Ishikawa (cell line): ENCODE results near the gene FOXB1.

ENCODE experiments used
- CEBPB ChIP-seq: IDR thresholded peaks from 2 replicates; pipeline ENCODE4 v1.6.1; 2012
- CREB1 ChIP-seq: IDR thresholded peaks from 2 replicates; pipeline ENCODE4 v1.6.1; 2012; ENCODE audit warnings: low read depth
- EGR1 ChIP-seq: IDR thresholded peaks from 2 replicates; pipeline ENCODE4 v1.6.1; 2012
- EP300 ChIP-seq: IDR thresholded peaks from 2 replicates; pipeline ENCODE4 v1.6.1; 2012; ENCODE audit warnings: borderline replicate concordance
- FOXM1 ChIP-seq: IDR thresholded peaks from 2 replicates; pipeline ENCODE4 v1.6.1; 2012; ENCODE audit warnings: low read depth, borderline replicate concordance
- MAX ChIP-seq: IDR thresholded peaks from 2 replicates; pipeline ENCODE4 v1.6.1; 2012
- NFIC ChIP-seq: IDR thresholded peaks from 2 replicates; pipeline ENCODE4 v1.6.1; 2012
- RAD21 ChIP-seq: IDR thresholded peaks from 2 replicates; pipeline ENCODE4 v1.6.1; 2012; ENCODE audit warnings: low read depth
- TAF1 ChIP-seq: IDR thresholded peaks from 2 replicates; pipeline ENCODE4 v1.6.1; 2012; ENCODE audit warnings: low read depth, mild to moderate bottlenecking
- TCF12 ChIP-seq: IDR thresholded peaks from 2 replicates; pipeline ENCODE4 v1.6.1; 2012; ENCODE audit warnings: low read depth
- TEAD4 ChIP-seq: IDR thresholded peaks from 2 replicates; pipeline ENCODE4 v1.6.1; 2012
- YY1 ChIP-seq: IDR thresholded peaks from 2 replicates; pipeline ENCODE4 v1.6.1; 2012; ENCODE audit warnings: low read depth
- ZBTB7A ChIP-seq: IDR thresholded peaks from 2 replicates; pipeline ENCODE4 v1.6.1; 2012; ENCODE audit warnings: low read depth
- TF ChIP-seq, protein P1 (sequence below): IDR thresholded peaks from 2 replicates; pipeline ENCODE4 v1.6.1; 2012; ENCODE audit warnings: low read depth, mild to moderate bottlenecking
- TF ChIP-seq, protein P2 (sequence below): IDR thresholded peaks from 2 replicates; pipeline ENCODE4 v1.6.1; 2012

Gene FOXB1

GRCh38 chr15:59999612-60000112 lies 4.4 kb upstream of the FOXB1 start:
- no peak for TF ChIP-seq TCF12
- TF ChIP-seq TAF1, result no peak
- no peak for TF ChIP-seq FOXM1
- TF ChIP-seq CREB1, result no peak
- no peak for TF ChIP-seq EP300
- no peak for TF ChIP-seq CEBPB
- TF ChIP-seq, protein P1, sequence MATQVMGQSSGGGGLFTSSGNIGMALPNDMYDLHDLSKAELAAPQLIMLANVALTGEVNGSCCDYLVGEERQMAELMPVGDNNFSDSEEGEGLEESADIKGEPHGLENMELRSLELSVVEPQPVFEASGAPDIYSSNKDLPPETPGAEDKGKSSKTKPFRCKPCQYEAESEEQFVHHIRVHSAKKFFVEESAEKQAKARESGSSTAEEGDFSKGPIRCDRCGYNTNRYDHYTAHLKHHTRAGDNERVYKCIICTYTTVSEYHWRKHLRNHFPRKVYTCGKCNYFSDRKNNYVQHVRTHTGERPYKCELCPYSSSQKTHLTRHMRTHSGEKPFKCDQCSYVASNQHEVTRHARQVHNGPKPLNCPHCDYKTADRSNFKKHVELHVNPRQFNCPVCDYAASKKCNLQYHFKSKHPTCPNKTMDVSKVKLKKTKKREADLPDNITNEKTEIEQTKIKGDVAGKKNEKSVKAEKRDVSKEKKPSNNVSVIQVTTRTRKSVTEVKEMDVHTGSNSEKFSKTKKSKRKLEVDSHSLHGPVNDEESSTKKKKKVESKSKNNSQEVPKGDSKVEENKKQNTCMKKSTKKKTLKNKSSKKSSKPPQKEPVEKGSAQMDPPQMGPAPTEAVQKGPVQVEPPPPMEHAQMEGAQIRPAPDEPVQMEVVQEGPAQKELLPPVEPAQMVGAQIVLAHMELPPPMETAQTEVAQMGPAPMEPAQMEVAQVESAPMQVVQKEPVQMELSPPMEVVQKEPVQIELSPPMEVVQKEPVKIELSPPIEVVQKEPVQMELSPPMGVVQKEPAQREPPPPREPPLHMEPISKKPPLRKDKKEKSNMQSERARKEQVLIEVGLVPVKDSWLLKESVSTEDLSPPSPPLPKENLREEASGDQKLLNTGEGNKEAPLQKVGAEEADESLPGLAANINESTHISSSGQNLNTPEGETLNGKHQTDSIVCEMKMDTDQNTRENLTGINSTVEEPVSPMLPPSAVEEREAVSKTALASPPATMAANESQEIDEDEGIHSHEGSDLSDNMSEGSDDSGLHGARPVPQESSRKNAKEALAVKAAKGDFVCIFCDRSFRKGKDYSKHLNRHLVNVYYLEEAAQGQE, result no peak
- TF ChIP-seq, protein P2, sequence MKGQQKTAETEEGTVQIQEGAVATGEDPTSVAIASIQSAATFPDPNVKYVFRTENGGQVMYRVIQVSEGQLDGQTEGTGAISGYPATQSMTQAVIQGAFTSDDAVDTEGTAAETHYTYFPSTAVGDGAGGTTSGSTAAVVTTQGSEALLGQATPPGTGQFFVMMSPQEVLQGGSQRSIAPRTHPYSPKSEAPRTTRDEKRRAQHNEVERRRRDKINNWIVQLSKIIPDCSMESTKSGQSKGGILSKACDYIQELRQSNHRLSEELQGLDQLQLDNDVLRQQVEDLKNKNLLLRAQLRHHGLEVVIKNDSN, result no peak
- TF ChIP-seq NFIC, result no peak
- TF ChIP-seq MAX, result no peak
- no peak for TF ChIP-seq TEAD4
- no peak for TF ChIP-seq YY1
- TF ChIP-seq ZBTB7A, result no peak
- no peak for TF ChIP-seq RAD21
- no peak for TF ChIP-seq EGR1

GRCh38 chr15:60000113-60000823 lies 3.8 kb upstream of the FOXB1 start:
- no peak for TF ChIP-seq EP300
- no peak for TF ChIP-seq TAF1
- no peak for TF ChIP-seq MAX
- TF ChIP-seq ZBTB7A, result no peak
- TF ChIP-seq EGR1, result no peak
- no peak for TF ChIP-seq NFIC
- no peak for TF ChIP-seq TCF12
- no peak for TF ChIP-seq FOXM1
- TF ChIP-seq, protein P2, result no peak
- no peak for TF ChIP-seq CEBPB
- no peak for TF ChIP-seq RAD21
- no peak for TF ChIP-seq YY1
- TF ChIP-seq, protein P1, result no peak

- no peak for TF ChIP-seq RAD21
- TF ChIP-seq CEBPB, result no peak
- no peak for TF ChIP-seq TAF1
- no peak for TF ChIP-seq FOXM1
- no peak for TF ChIP-seq EP300
- TF ChIP-seq, protein P2, result no peak
- TF ChIP-seq, protein P1, result no peak
- TF ChIP-seq MAX, result no peak
- TF ChIP-seq YY1, result no peak
- no peak for TF ChIP-seq EGR1
- no peak for TF ChIP-seq ZBTB7A
- no peak for TF ChIP-seq CREB1
- no peak for TF ChIP-seq TCF12
- no peak for TF ChIP-seq NFIC
Observed at GRCh38 chr15:60000824-60001609, 3.1 kb upstream of the FOXB1 start.
